ENCODE results near the gene AP4E1. TPM values are rescaled to one million over a fixed set of nuclear protein-coding genes. Genes with fewer than 3 reads are reported as not detected.

AP4E1 gene
- 11.3 TPM for total RNA-seq
- long read RNA-seq, partial matches to known transcripts, result 0 of 4 reads
- long read RNA-seq, other reads (novel, unspliced or antisense), result 4 of 4 reads

GRCh38 chr15:50908209-50909009 is at the start of gene AP4E1:
Gene AP4E1 (plus strand): TSS chr15:50908683. CDS start chr15:50908779, 96 bp downstream.
- TF ChIP-seq CTCF (IDR thresholded peaks at IDR 0.05), result peak; percentile 97
- peaks cover 40% of the 10 kb centered on the region for H3K4me1 ChIP-seq
- DNase-seq (peak; percentile 94), ATAC-seq (peak; percentile 92 to 97)
- no peaks in the 10 kb centered on the region for H3K9me3 ChIP-seq
- peak within 1 kb of the TSS; percentile 83 for H3K4me3 ChIP-seq
- H3K36me3 ChIP-seq, result peaks cover 21% of the 10 kb centered on the region
- peak within 1 kb of the TSS; percentile 94 for H3K27ac ChIP-seq
- intact Hi-C loops (cut with DNase I), result no loop called here
- H3K27me3 ChIP-seq (ENCODE audit: low read depth), result no peaks in the 10 kb centered on the region

GRCh38 chr15:50860824-50861223 is 47.7 kb upstream of the AP4E1 start:
- Histone ChIP-seq H3K27ac (no peak overlapping the region), H3K27me3 (ENCODE audit: low read depth) (no peaks in the 10 kb centered on the region), H3K4me3 (no peak overlapping the region), H3K9me3 (no peaks in the 10 kb centered on the region), H3K4me1 (no peaks in the 10 kb centered on the region), H3K36me3 (no peaks in the 10 kb centered on the region)
- no peak for TF ChIP-seq CTCF (IDR thresholded peaks at IDR 0.05)
- intact Hi-C loops (cut with DNase I), result no loop called here
- DNase-seq, result no peak
- no peak for ATAC-seq

DNA sequence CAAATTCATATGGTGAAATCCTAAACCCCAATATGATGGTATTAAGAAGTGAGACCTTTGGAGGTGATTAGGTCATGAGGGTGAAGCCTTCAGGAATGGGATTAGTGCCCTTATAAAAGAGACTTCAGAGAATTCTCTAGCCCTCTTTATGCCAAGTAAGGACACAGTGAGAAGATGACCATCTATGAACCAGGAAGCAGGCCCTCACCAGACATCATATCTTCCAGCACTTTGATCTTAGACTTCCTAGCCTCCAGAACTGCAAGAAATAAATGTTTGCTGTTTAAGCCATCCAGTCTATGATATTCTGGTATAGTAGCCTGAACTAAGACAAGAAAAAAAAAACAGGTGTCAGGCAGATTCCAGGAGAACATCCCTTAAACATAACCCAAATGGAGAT is 45.9 kb upstream of the AP4E1 start:
- no peaks in the 10 kb centered on the region for H3K36me3 ChIP-seq
- no peaks in the 10 kb centered on the region for H3K27me3 ChIP-seq (ENCODE audit: low read depth)
- no peak for ATAC-seq
- H3K27ac ChIP-seq, result no peak overlapping the region
- H3K4me1 ChIP-seq, result no peaks in the 10 kb centered on the region
- no peak overlapping the region for H3K4me3 ChIP-seq
- intact Hi-C loops (cut with DNase I), result no loop called here
- TF ChIP-seq CTCF (IDR thresholded peaks at IDR 0.05), result no peak
- H3K9me3 ChIP-seq, result no peaks in the 10 kb centered on the region
- DNase-seq, result no peak

- H3K4me3 ChIP-seq, result no peak overlapping the region
- no peaks in the 10 kb centered on the region for H3K36me3 ChIP-seq
- no peaks in the 10 kb centered on the region for H3K9me3 ChIP-seq
- ATAC-seq, result no peak
- H3K27me3 ChIP-seq (ENCODE audit: low read depth), result no peaks in the 10 kb centered on the region
- no peak overlapping the region for H3K27ac ChIP-seq
- intact Hi-C loops (cut with DNase I), result no loop called here
- H3K4me1 ChIP-seq, result no peaks in the 10 kb centered on the region
- TF ChIP-seq CTCF (IDR thresholded peaks at IDR 0.05), result no peak
- no peak for DNase-seq
Observed at GRCh38 chr15:50864873-50865272, 43.6 kb upstream of the AP4E1 start.

GRCh38 chr15:50865515-50866353 is 42.7 kb upstream of the AP4E1 start:
- Histone ChIP-seq H3K4me1 (no peaks in the 10 kb centered on the region), H3K9me3 (no peaks in the 10 kb centered on the region), H3K27ac (no peak overlapping the region), H3K27me3 (ENCODE audit: low read depth) (no peaks in the 10 kb centered on the region), H3K36me3 (no peaks in the 10 kb centered on the region), H3K4me3 (no peak overlapping the region)
- TF ChIP-seq CTCF (IDR thresholded peaks at IDR 0.05), result no peak
- intact Hi-C loops (cut with DNase I), result no loop called here
- DNase-seq, result no peak
- no peak for ATAC-seq
